Dendritic cell treated with granulocyte-macrophage colony-stimulating factor and Interleukin-4, amounts not matched to agents 40 ng/mL and 50 ng/mL, for 4 days (primary cell): ENCODE data around the gene IZUMO1.
A peak's percentile ranks its signal among the peaks of the same experiment; 100 is the strongest.
"Not testable (repeated sequence)": the region's sequence is repeated elsewhere in the genome, so short reads cannot be mapped to it uniquely, and the experiment has no call there.

ENCODE experiments used
- H3K27ac Mint-ChIP-seq: one replicate; pipeline ENCODE4 v1.8.0; 2022; ENCODE audit warnings: mild to moderate bottlenecking, mixed read lengths
- H3K27me3 Mint-ChIP-seq: one replicate; pipeline ENCODE4 v1.8.0; 2022; ENCODE audit warnings: mild to moderate bottlenecking, mixed read lengths
- H3K36me3 Mint-ChIP-seq: one replicate; pipeline ENCODE4 v1.8.0; 2022; ENCODE audit warnings: low read depth, mixed read lengths
- H3K4me1 Mint-ChIP-seq: one replicate; pipeline ENCODE4 v1.8.0; 2022; ENCODE audit warnings: low read depth, mixed read lengths
- H3K4me3 Mint-ChIP-seq: one replicate; pipeline ENCODE4 v1.8.0; 2022; ENCODE audit warnings: mild to moderate bottlenecking, moderate library complexity, mixed read lengths
- H3K9me3 Mint-ChIP-seq: one replicate; pipeline ENCODE4 v1.8.0; 2022; ENCODE audit warnings: mixed read lengths
- intact Hi-C: fragments of 100-400 bp; cut with micrococcal nuclease; formaldehyde crosslinking; loops from one replicate; pipeline ENCODE4 v1.15.0; 2022

The IZUMO1 gene

DNA sequence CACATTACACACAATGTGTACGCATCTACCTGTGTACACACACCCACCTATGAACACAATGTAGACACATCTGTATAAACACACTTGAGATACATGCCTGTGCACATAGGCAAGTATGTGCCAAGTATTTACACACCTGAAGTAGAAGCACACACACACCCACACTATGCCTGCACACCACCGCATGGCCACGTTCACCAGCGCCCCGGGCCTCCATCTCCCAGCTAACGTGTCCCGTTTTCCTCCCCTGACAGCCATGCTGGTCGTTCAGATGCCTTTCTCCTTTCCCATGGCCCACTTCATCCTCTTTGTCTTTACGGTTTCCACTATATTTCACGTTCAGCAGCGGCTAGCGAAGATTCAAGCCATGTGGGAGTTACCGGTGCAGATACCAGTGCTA lies 44.0 kb downstream of the IZUMO1 start:
- peaks cover 8% of the 10 kb centered on the region for H3K27me3 Mint-ChIP-seq
- intact Hi-C loops, result no loop called here
- H3K9me3 Mint-ChIP-seq, result no peaks in the 10 kb centered on the region
- H3K4me3 Mint-ChIP-seq, result no peak overlapping the region
- no peak overlapping the region for H3K27ac Mint-ChIP-seq
- peaks cover 6% of the 10 kb centered on the region for H3K4me1 Mint-ChIP-seq
- no peaks in the 10 kb centered on the region for H3K36me3 Mint-ChIP-seq

DNA sequence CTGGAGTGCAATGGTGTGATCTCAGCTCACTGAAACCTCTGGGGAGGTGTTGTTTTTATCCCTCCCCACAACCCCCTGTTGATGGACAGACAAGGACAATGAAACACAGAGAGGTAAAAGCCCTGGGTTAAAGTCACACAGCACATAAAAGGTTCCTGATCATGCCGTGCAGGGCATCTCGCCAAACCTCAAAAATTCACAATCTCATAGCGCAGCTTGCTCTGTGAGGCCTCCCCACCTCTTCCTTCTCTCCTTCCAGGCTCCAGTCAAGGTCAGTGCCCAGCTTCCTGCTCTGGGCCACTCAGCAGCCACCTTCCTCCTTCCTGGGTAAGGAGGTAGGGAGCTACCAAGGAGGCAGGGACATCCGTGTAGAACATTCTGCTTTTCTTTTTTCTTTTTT lies 48.7 kb downstream of the IZUMO1 start:
- Mint-ChIP-seq H3K9me3 (no peaks in the 10 kb centered on the region), H3K27ac (no peak overlapping the region), H3K4me3 (no peak overlapping the region), H3K36me3 (no peaks in the 10 kb centered on the region), H3K4me1 (peaks cover 17% of the 10 kb centered on the region), H3K27me3 (peaks cover 41% of the 10 kb centered on the region)
- intact Hi-C loops, result no loop called here

DNA sequence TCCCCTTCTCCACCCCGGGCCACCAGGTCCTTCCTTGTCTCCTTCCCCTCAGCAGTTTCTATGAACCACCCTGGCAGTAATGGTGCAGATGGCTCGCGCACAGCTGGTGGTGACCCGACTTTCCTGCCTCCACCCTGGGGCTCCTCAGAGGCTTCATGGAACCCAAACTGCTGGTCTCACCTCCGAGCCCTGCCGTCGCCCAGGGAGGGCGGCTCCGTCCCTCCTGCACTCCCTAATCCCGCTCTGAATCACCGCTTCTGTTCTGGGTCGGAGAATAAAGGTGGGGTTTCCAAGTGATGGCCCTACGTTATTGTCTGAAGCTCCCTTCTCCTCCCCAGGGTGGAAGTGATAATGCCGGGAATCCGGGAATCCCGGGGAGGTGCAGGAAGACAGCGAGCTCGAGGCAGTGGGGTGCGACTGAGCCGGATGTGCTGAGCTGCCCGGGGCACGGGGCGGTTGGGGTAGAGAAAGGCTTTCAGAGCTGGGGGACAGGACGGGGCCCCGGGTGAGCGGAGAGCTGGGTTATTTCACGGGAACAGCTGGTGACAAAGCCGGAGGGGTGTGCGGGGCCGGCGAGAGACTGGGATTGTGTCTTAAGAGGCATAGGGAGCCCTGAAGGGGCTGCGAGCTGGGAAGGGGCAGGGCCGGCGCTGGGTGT lies 50.2 kb downstream of the IZUMO1 start:
- Mint-ChIP-seq H3K4me3 (peak overlapping the region; percentile 53), H3K4me1 (peaks cover 17% of the 10 kb centered on the region), H3K27ac (peak overlapping the region; percentile 35), H3K9me3 (no peaks in the 10 kb centered on the region), H3K27me3 (peaks cover 41% of the 10 kb centered on the region), H3K36me3 (no peaks in the 10 kb centered on the region)
- intact Hi-C loops, result no loop called here

DNA sequence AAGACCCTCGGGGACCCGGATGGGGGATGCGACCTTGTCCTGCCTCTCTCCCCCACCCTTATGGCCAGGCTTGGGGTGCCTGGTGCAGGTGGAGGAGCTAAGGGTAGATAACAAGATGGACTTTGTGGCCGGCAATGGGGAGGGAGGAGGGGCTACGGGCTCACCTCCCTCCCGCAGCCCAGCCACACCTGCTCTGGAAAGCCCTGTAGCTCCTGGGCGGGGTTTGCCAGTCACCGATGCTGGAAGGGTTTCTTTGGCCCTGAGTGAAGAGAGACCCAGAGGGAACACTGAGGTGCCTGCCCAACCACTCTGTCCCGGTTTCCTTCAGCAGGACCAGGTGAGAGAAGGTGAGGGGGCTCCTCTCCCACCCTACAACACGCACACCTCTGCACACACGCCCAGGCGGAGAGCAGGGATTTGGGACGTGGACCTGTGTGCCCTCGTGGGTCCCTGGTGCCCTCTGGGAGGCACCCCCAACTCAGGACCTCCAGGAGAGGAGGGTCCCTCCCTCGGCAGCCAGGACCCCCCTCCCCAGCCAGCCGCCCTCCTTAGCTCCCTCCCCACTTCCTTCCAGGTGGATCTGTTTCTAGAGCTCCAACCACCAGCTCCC lies 50.9 kb downstream of the IZUMO1 start, which contains the start of gene FUT2:
Gene FUT2, plus strand, starts transcription at position 229 of the 610 bp plus-strand sequence. CDS start 6,986 bp downstream, outside the sequence.
- Mint-ChIP-seq H3K36me3 (no peaks in the 10 kb centered on the region), H3K9me3 (no peaks in the 10 kb centered on the region), H3K4me3 (peak within 1 kb of the TSS; percentile 53), H3K27me3 (peaks cover 41% of the 10 kb centered on the region), H3K27ac (peak within 1 kb of the TSS; percentile 35), H3K4me1 (peaks cover 17% of the 10 kb centered on the region)
- intact Hi-C loops, result no loop called here

DNA sequence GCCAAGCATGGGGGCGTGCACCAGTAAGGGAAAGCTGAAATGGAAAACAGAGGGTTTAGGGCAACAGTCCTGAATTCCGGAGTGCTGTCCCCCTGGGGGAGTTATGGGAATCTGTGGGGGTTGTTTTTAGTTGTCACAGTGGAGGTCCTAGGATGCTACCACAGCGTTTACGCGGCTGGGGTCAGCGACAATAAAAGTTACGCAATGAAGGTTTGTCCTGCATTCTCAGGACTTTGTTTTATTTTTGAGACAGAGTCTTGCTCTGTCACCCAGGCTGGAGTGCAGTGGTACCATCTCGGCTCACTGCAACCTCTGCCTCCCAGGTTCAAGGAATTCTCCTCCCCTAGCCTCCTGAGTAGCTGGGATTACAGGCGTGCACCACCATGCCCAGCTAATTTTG lies 53.1 kb downstream of the IZUMO1 start:
- H3K9me3 Mint-ChIP-seq, H3K27ac Mint-ChIP-seq, intact Hi-C loops, H3K36me3 Mint-ChIP-seq, H3K4me3 Mint-ChIP-seq: not testable (repeated sequence)
- H3K4me1 Mint-ChIP-seq, result peaks cover 17% of the 10 kb centered on the region
- H3K27me3 Mint-ChIP-seq, result peaks cover 41% of the 10 kb centered on the region
